Type B pancreatic cell (in vitro differentiated cells): ENCODE results near the gene TSPAN1. TPM values are rescaled to one million over a fixed set of nuclear protein-coding genes. Genes with fewer than 3 reads are reported as not detected.

Experiments
- DNase-seq: peaks from one replicate; pipeline ENCODE4 v3.0.0; 2021; ENCODE audit warnings: mixed read lengths; ENCODE audit not compliant: unreplicated experiment; ENCODE audit errors: extremely low spot score
- H3K27ac Mint-ChIP-seq: 2 replicates; pipeline ENCODE4 v1.8.0; 2021; ENCODE audit warnings: mild to moderate bottlenecking, mixed read lengths
- H3K27me3 Mint-ChIP-seq: 2 replicates; pipeline ENCODE4 v1.8.0; 2021; ENCODE audit warnings: mixed read lengths
- H3K36me3 Mint-ChIP-seq: 2 replicates; pipeline ENCODE4 v1.8.0; 2021; ENCODE audit warnings: mixed read lengths
- H3K4me1 Mint-ChIP-seq: one replicate; pipeline ENCODE4 v1.8.0; 2021; ENCODE audit warnings: mixed read lengths; ENCODE audit not compliant: unreplicated experiment
- H3K4me3 Mint-ChIP-seq: 2 replicates; pipeline ENCODE4 v1.8.0; 2021; ENCODE audit warnings: mild to moderate bottlenecking, mixed read lengths
- H3K9me3 Mint-ChIP-seq: 2 replicates; pipeline ENCODE4 v1.8.0; 2021; ENCODE audit warnings: mixed read lengths
- CTCF ChIP-seq: fragments of 200-600 bp; sonication (generic); conservative IDR thresholded peaks from 2 replicates; pipeline ENCODE4 v1.5.0; 2021; ENCODE audit warnings: antibody characterized with exemption, mild to moderate bottlenecking
- long read RNA-seq: library from polyadenylated mRNA; unstranded; transcript quantifications from one replicate; pipeline ENCODE4 v2.0.0, GENCODE V29; 2020
- total RNA-seq: library from RNA; stranded (reverse); gene quantifications from 2 replicates; pipeline ENCODE4 v1.2.1, GENCODE V29; 2021; ENCODE audit warnings: low replicate concordance

TSPAN1 gene
- 22.2 and 27.6 TPM in 2 replicates for total RNA-seq
- long read RNA-seq, partial matches to known transcripts: 152 of 166 reads
- long read RNA-seq, other reads (novel, unspliced or antisense): 14 of 166 reads

- no peak for TF ChIP-seq CTCF
- peaks cover 9% of the 10 kb centered on the region for H3K27me3 Mint-ChIP-seq
- no peaks in the 10 kb centered on the region for H3K36me3 Mint-ChIP-seq
- H3K27ac Mint-ChIP-seq: no peak within 1 kb of the TSS
- no peak for DNase-seq
- no peak within 1 kb of the TSS for H3K4me3 Mint-ChIP-seq
- H3K4me1 Mint-ChIP-seq: peaks cover 4% of the 10 kb centered on the region
- no peaks in the 10 kb centered on the region for H3K9me3 Mint-ChIP-seq
These were observed at the start of gene TSPAN1 for GRCh38 chr1:46174448-46175231. Gene TSPAN1, plus strand, starts transcription at chr1:46175087. Its CDS starts 6,021 bp downstream, at chr1:46181108.

GRCh38 chr1:46128344-46128743 lies 46.5 kb upstream of the TSPAN1 start:
- Mint-ChIP-seq H3K9me3 (no peaks in the 10 kb centered on the region), H3K36me3 (peaks cover 10% of the 10 kb centered on the region), H3K27ac (no peak overlapping the region), H3K4me1 (peaks cover 6% of the 10 kb centered on the region), H3K27me3 (peaks cover 5% of the 10 kb centered on the region), H3K4me3 (peak overlapping the region; percentile 99)
- DNase-seq: no peak
- TF ChIP-seq CTCF: no peak

GRCh38 chr1:46130121-46130520 lies 44.8 kb upstream of the TSPAN1 start:
- peaks cover 9% of the 10 kb centered on the region for H3K36me3 Mint-ChIP-seq
- H3K4me1 Mint-ChIP-seq: peaks cover 20% of the 10 kb centered on the region
- no peaks in the 10 kb centered on the region for H3K9me3 Mint-ChIP-seq
- peak overlapping the region; percentile 99 for H3K4me3 Mint-ChIP-seq
- H3K27ac Mint-ChIP-seq: peak overlapping the region; percentile 100
- DNase-seq: no peak
- H3K27me3 Mint-ChIP-seq: peaks cover 5% of the 10 kb centered on the region
- peak; percentile 47 for TF ChIP-seq CTCF

- no peak for TF ChIP-seq CTCF
- no peak for DNase-seq
- peaks cover 6% of the 10 kb centered on the region for H3K36me3 Mint-ChIP-seq
- H3K27me3 Mint-ChIP-seq: peaks cover 5% of the 10 kb centered on the region
- peak overlapping the region; percentile 100 for H3K27ac Mint-ChIP-seq
- H3K4me1 Mint-ChIP-seq: peaks cover 25% of the 10 kb centered on the region
- peak overlapping the region; percentile 99 for H3K4me3 Mint-ChIP-seq
- H3K9me3 Mint-ChIP-seq: no peaks in the 10 kb centered on the region
These were observed 44.3 kb upstream of the TSPAN1 start for GRCh38 chr1:46130606-46131005.

GRCh38 chr1:46131093-46131492 lies 43.8 kb upstream of the TSPAN1 start:
- H3K9me3 Mint-ChIP-seq: no peaks in the 10 kb centered on the region
- peaks cover 6% of the 10 kb centered on the region for H3K36me3 Mint-ChIP-seq
- H3K4me3 Mint-ChIP-seq: peak overlapping the region; percentile 99
- no peak for DNase-seq
- H3K27me3 Mint-ChIP-seq: peaks cover 5% of the 10 kb centered on the region
- TF ChIP-seq CTCF: no peak
- H3K4me1 Mint-ChIP-seq: peaks cover 26% of the 10 kb centered on the region
- H3K27ac Mint-ChIP-seq: peak overlapping the region; percentile 100
